ENCODE data around the gene C8G.

C8G gene

GRCh38 chr9:136978073-136978864 lies 33.2 kb downstream of the C8G start:
- TF ChIP-seq GATA1 (IDR thresholded peaks at IDR 0.05; ENCODE audit: low read depth, low read length) = no peak
- TF ChIP-seq POLR2A (IDR thresholded peaks at IDR 0.05; ENCODE audit: low read length) = no peak
- peak; percentile 83 for DNase-seq

DNA sequence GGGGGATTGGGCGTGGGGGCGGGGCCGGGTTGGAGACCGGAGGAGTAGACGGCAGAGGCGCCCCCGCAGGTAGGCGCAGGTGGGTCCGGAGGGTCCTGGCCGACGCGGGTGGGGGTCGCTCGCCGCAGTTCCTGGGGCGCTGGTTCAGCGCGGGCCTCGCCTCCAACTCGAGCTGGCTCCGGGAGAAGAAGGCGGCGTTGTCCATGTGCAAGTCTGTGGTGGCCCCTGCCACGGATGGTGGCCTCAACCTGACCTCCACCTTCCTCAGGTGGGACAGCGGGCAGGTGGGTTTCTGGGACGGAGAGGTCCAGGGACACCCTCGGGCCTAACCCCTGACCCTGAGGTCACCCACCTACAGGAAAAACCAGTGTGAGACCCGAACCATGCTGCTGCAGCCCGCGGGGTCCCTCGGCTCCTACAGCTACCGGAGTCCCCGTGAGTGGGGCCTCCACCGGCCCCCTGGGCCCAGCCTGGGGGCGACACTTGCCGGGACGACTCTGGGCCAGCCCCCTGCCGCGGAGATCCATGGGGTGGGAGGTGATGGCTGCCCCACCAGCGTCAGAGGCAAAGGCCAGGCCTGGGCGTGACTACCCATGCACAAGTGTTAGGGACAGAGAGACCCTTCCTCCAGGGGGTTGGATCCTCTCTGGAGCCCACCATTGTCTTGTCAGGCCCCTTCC lies 34.0 kb downstream of the C8G start:
- DNase-seq = no peak
- no peak for TF ChIP-seq GATA1 (IDR thresholded peaks at IDR 0.05; ENCODE audit: low read depth, low read length)

- TF ChIP-seq POLR2A (IDR thresholded peaks at IDR 0.05; ENCODE audit: low read length) = no peak
- TF ChIP-seq GATA1 (IDR thresholded peaks at IDR 0.05; ENCODE audit: low read depth, low read length) = no peak
- no peak for DNase-seq
Measured at GRCh38 chr9:136979769-136980587, 34.9 kb downstream of the C8G start.

GRCh38 chr9:136980669-136981478 lies 35.8 kb downstream of the C8G start:
- TF ChIP-seq GATA1 (IDR thresholded peaks at IDR 0.05; ENCODE audit: low read depth, low read length) (no peak), POLR2A (IDR thresholded peaks at IDR 0.05; ENCODE audit: low read length) (no peak)
- DNase-seq = no peak

- no peak for TF ChIP-seq POLR2A (IDR thresholded peaks at IDR 0.05; ENCODE audit: low read length)
- no peak for TF ChIP-seq GATA1 (IDR thresholded peaks at IDR 0.05; ENCODE audit: low read depth, low read length)
- DNase-seq = no peak
Measured at GRCh38 chr9:136981588-136982231, 36.7 kb downstream of the C8G start.

DNA sequence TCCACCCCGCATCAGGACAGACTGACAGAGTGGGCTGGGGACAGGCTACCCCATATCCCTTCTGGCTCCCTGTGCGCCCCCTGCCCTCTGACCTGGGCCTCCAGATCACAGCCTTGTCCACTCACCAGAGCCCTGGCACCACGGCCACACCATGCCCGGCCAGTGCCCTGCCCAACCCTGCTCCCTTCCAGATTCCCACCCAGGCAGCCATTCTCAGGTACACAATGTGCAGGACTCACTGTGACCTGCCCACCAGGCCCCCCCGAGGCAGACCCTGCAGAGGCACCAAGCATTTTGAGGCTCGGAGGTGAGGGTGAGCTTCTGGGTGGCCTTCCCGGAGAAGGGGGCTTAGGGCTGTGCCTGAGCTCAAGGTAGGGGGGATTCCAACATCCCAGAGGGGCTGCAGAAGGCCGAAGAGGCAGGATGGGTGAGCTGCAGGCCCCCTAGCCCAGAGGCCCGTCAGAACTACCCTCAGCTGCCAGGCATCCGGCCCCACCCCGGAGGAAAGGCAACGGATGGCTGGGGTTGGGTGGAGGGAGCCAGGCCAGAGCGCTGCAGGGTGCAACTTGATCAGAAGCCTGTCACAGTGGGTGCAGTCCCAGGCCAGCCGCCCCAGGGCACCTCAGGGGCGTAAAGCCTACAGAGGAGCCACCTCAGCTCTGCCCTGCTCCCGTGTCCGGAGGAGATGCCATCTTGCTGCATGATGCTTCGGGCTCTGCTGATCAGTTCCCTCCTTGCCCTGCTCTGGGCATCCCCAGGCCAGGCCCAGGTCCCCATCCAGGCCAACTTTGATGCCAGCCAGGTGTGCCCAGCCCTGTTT lies 37.4 kb downstream of the C8G start, which contains the start of gene LCNL1:
Gene LCNL1, plus strand, starts transcription at position 762 of the 820 bp plus-strand sequence. CDS start 594 bp downstream, outside the sequence.
- TF ChIP-seq GATA1 (IDR thresholded peaks at IDR 0.05; ENCODE audit: low read depth, low read length) = no peak
- no peak for TF ChIP-seq POLR2A (IDR thresholded peaks at IDR 0.05; ENCODE audit: low read length)
- DNase-seq = no peak

DNA sequence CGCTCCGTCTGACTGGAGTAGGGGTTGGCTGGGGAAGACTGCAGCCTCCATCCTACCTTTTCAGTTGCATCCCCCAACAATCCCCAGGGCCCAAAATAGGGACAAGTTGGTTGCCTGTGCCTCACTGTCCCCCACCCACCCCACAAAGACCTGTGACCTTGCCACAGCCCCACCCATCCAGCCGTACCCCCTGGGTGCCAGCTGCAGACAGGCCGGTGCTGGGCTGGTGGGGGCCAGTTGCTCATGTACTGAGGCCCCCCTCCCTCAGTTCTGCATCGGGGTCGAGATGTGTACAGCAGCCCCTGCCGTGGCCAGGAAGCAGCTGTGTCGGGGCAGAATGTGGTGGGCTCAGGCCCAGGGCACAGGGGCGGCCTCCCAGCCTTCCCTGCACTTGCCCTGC lies 38.1 kb downstream of the C8G start:
- DNase-seq = no peak
- TF ChIP-seq GATA1 (IDR thresholded peaks at IDR 0.05; ENCODE audit: low read depth, low read length) = no peak
- no peak for TF ChIP-seq POLR2A (IDR thresholded peaks at IDR 0.05; ENCODE audit: low read length)

DNA sequence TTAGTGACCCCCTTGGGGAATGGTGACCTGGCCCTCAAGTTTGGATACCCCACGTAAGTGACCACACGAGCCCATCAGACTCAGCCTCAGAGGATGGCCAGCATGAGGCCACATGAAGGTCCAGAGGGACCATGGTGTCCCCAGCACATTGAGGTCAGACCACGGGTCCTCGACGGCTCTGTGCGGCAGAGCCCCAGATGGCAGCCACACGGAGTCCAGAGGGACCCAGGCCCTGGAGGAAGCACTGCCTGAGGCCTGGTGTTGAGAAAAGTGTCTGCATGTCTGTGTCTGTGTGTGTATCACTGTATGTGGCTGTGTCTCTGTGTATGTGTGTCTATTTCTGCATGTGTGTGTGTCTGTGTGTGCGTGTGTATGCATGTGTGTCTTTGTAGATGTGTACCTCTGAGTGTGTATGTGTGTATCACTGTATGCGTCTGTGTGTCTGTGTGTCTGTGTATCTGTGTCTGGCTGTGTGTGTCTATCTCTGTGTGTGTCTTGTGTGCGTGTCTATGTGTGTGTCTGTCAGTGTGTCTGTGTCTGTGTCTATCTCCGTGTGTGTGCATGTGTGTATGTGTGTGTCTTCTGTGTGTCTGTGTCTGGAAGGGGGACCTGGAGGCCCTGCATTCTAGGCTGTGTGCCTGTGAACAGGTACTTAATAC lies 38.7 kb downstream of the C8G start:
- DNase-seq = no peak
- no peak for TF ChIP-seq POLR2A (IDR thresholded peaks at IDR 0.05; ENCODE audit: low read length)
- no peak for TF ChIP-seq GATA1 (IDR thresholded peaks at IDR 0.05; ENCODE audit: low read depth, low read length)

DNA sequence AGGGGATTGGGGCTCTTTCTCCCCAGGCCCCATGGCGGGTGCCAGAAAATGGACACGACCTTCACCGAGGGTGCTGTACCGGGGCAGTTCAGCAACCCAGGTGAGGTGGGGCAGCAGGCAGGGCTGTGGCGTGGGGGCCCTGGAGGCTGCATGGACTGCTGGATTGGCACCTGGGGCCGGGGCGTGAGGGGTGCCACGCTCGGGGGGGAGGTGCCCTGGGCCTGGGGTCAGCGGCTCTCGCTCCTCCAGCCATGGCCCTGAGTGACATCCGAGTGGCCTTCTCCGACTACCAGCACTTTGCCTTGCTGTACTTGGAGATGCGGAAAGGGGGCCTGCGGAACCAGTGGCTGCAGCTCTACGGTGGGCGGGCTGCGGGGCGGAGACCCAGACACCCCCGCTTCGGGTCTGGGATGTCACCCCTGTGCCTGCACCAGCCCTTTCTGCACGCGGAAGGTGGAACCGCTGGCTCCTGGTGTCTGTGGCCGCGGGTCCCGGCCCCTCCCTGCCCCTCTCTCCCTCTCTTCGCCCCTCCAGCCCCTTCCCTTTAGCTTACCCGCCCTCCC lies 39.5 kb downstream of the C8G start:
- DNase-seq = no peak
- TF ChIP-seq POLR2A (IDR thresholded peaks at IDR 0.05; ENCODE audit: low read length) = no peak
- TF ChIP-seq GATA1 (IDR thresholded peaks at IDR 0.05; ENCODE audit: low read depth, low read length) = no peak

- TF ChIP-seq GATA1 (IDR thresholded peaks at IDR 0.05; ENCODE audit: low read depth, low read length) = no peak
- DNase-seq = no peak
Measured at GRCh38 chr9:136985027-136985602, 40.1 kb downstream of the C8G start.

DNA sequence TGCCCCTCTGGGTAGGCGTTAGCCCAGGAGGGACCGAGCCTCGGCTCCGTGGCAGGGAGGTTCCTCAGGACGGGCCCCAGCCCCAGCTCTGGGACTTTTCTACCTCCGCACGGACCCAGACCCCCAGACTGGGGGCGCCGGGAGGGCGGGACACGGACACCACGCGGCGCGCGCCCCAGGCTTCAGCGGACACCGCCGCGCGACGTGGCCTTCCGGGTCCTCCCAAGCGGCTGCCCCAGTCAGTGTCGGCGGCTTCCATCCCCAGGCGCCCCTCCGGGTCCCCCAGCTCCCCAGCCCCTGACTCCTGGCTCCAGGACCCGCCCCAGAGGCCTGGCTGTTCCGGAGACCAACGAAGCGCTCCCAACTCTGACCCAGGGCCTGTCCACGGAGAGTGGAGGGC lies 40.8 kb downstream of the C8G start:
- TF ChIP-seq GATA1 (IDR thresholded peaks at IDR 0.05; ENCODE audit: low read depth, low read length) (no peak), POLR2A (IDR thresholded peaks at IDR 0.05; ENCODE audit: low read length) (no peak)
- no peak for DNase-seq

Measured in erythroblast (primary cell).